ENCODE data around the gene TBC1D7.

The TBC1D7 gene

GRCh38 chr6:13299918-13300317 lies 28.4 kb downstream of the TBC1D7 start:
- no peak overlapping the region for H3K4me3 ChIP-seq (ENCODE audit: low read depth, low read length)

GRCh38 chr6:13299403-13299821 lies 28.9 kb downstream of the TBC1D7 start:
- no peak for DNase-seq (ENCODE audit: low read depth)
- TF ChIP-seq POLR2A (IDR thresholded peaks at IDR 0.05; ENCODE audit: extremely low read depth, insufficient read length) (no peak), MAX (IDR thresholded peaks at IDR 0.05; ENCODE audit: low read depth, low read length) (no peak), MYC (IDR thresholded peaks at IDR 0.05; ENCODE audit: low read depth, low read length) (no peak), CTCF (IDR thresholded peaks at IDR 0.05; ENCODE audit: low read depth, low read length) (no peak)
- H3K4me3 ChIP-seq (ENCODE audit: low read depth, low read length) = no peak overlapping the region

More at GRCh38 chr6:13299918-13300317, 28.4 kb downstream of the TBC1D7 start:
- TF ChIP-seq MYC (IDR thresholded peaks at IDR 0.05; ENCODE audit: low read depth, low read length) = no peak
- TF ChIP-seq CTCF (IDR thresholded peaks at IDR 0.05; ENCODE audit: low read depth, low read length) = no peak
- TF ChIP-seq POLR2A (IDR thresholded peaks at IDR 0.05; ENCODE audit: extremely low read depth, insufficient read length) = no peak
- no peak for TF ChIP-seq MAX (IDR thresholded peaks at IDR 0.05; ENCODE audit: low read depth, low read length)
- no peak for DNase-seq (ENCODE audit: low read depth)

- no peak overlapping the region for H3K4me3 ChIP-seq (ENCODE audit: low read depth, low read length)
Observed at GRCh38 chr6:13298446-13298845, 29.9 kb downstream of the TBC1D7 start.

GRCh38 chr6:13297391-13297790 lies 30.9 kb downstream of the TBC1D7 start:
- DNase-seq (ENCODE audit: low read depth) = no peak
- no peak overlapping the region for H3K4me3 ChIP-seq (ENCODE audit: low read depth, low read length)
- TF ChIP-seq CTCF (IDR thresholded peaks at IDR 0.05; ENCODE audit: low read depth, low read length) (no peak), POLR2A (IDR thresholded peaks at IDR 0.05; ENCODE audit: extremely low read depth, insufficient read length) (no peak), MYC (IDR thresholded peaks at IDR 0.05; ENCODE audit: low read depth, low read length) (no peak)

More at GRCh38 chr6:13298446-13298845, 29.9 kb downstream of the TBC1D7 start:
- TF ChIP-seq POLR2A (IDR thresholded peaks at IDR 0.05; ENCODE audit: extremely low read depth, insufficient read length) = no peak
- TF ChIP-seq CTCF (IDR thresholded peaks at IDR 0.05; ENCODE audit: low read depth, low read length) = no peak
- no peak for TF ChIP-seq MAX (IDR thresholded peaks at IDR 0.05; ENCODE audit: low read depth, low read length)
- TF ChIP-seq MYC (IDR thresholded peaks at IDR 0.05; ENCODE audit: low read depth, low read length) = no peak
- no peak for DNase-seq (ENCODE audit: low read depth)

GRCh38 chr6:13296536-13296997 lies 31.8 kb downstream of the TBC1D7 start:
- no peak overlapping the region for H3K4me3 ChIP-seq (ENCODE audit: low read depth, low read length)
- no peak for TF ChIP-seq CTCF (IDR thresholded peaks at IDR 0.05; ENCODE audit: low read depth, low read length)
- no peak for TF ChIP-seq POLR2A (IDR thresholded peaks at IDR 0.05; ENCODE audit: extremely low read depth, insufficient read length)
- TF ChIP-seq MYC (IDR thresholded peaks at IDR 0.05; ENCODE audit: low read depth, low read length) = no peak
- no peak for TF ChIP-seq MAX (IDR thresholded peaks at IDR 0.05; ENCODE audit: low read depth, low read length)
- DNase-seq (ENCODE audit: low read depth) = no peak

- TF ChIP-seq MAX (IDR thresholded peaks at IDR 0.05; ENCODE audit: low read depth, low read length) (no peak), CTCF (IDR thresholded peaks at IDR 0.05; ENCODE audit: low read depth, low read length) (no peak), MYC (IDR thresholded peaks at IDR 0.05; ENCODE audit: low read depth, low read length) (no peak), POLR2A (IDR thresholded peaks at IDR 0.05; ENCODE audit: extremely low read depth, insufficient read length) (no peak)
- no peak for DNase-seq (ENCODE audit: low read depth)
Observed at GRCh38 chr6:13295576-13295975, 32.8 kb downstream of the TBC1D7 start.

More at GRCh38 chr6:13295576-13295975, 32.8 kb downstream of the TBC1D7 start:
- no peak overlapping the region for H3K4me3 ChIP-seq (ENCODE audit: low read depth, low read length)

Measured in NB4 (cell line).